Endodermal cell (in vitro differentiated cells): ENCODE data around the gene TP73. TPM values are rescaled to one million over a fixed set of nuclear protein-coding genes. Genes with fewer than 3 reads are reported as not detected.

ENCODE experiments used
- DNase-seq: peaks from one replicate; pipeline ENCODE4 v3.0.0-alpha.2; 2017
- H3K27ac ChIP-seq: 2 replicates; pipeline ENCODE4 v1.5.1; 2013; ENCODE audit warnings: mild to moderate bottlenecking, low read depth, low read length, moderate library complexity
- H3K27me3 ChIP-seq: 2 replicates; pipeline ENCODE4 v1.6.1; 2013; ENCODE audit warnings: mild to moderate bottlenecking, low read length, moderate library complexity; ENCODE audit not compliant: insufficient read depth, control insufficient read depth, poor library complexity, severe bottlenecking
- H3K36me3 ChIP-seq: 2 replicates; pipeline ENCODE4 v1.7.0; 2013; ENCODE audit warnings: mild to moderate bottlenecking, low read length, moderate library complexity; ENCODE audit not compliant: control insufficient read depth, insufficient read depth
- H3K4me1 ChIP-seq: one replicate; pipeline ENCODE4 v1.7.0; 2013; ENCODE audit warnings: low read length; ENCODE audit not compliant: control insufficient read depth, insufficient read depth
- H3K4me3 ChIP-seq: 2 replicates; pipeline ENCODE4 v1.5.1; 2013; ENCODE audit warnings: mild to moderate bottlenecking, low read length, moderate library complexity
- H3K9ac ChIP-seq: 2 replicates; pipeline ENCODE4 v1.6.1; 2013; ENCODE audit warnings: mild to moderate bottlenecking, low read length, moderate library complexity; ENCODE audit not compliant: poor library complexity, severe bottlenecking; ENCODE audit errors: extremely low read depth
- H3K9me3 ChIP-seq: 2 replicates; pipeline ENCODE4 v1.6.1; 2013; ENCODE audit warnings: mild to moderate bottlenecking, low read length, moderate library complexity; ENCODE audit not compliant: control insufficient read depth
- H3K27ac Mint-ChIP-seq: 2 replicates; pipeline ENCODE4 v1.8.0; 2020; ENCODE audit warnings: mixed read lengths
- H3K27me3 Mint-ChIP-seq: 2 replicates; pipeline ENCODE4 v1.8.0; 2021; ENCODE audit warnings: mild to moderate bottlenecking, mixed read lengths; ENCODE audit not compliant: insufficient read depth
- H3K36me3 Mint-ChIP-seq: 2 replicates; pipeline ENCODE4 v1.8.0; 2020; ENCODE audit warnings: low read depth, mixed read lengths
- H3K4me1 Mint-ChIP-seq: 2 replicates; pipeline ENCODE4 v1.8.0; 2020; ENCODE audit warnings: mixed read lengths
- H3K4me3 Mint-ChIP-seq: 2 replicates; pipeline ENCODE4 v1.8.0; 2020; ENCODE audit warnings: mild to moderate bottlenecking, moderate library complexity, mixed read lengths
- H3K9me3 Mint-ChIP-seq: 2 replicates; pipeline ENCODE4 v1.8.0; 2020; ENCODE audit warnings: mild to moderate bottlenecking, mixed read lengths
- CTCF ChIP-seq: fragments of 200-600 bp; sonication (generic); conservative IDR thresholded peaks from 2 replicates; pipeline ENCODE4 v1.5.0; 2021; ENCODE audit warnings: antibody characterized with exemption, mild to moderate bottlenecking
- WGBS, 2 experiments: methylation state at CpG; one replicate each; pipeline versions ENCODE4 v1.1.5 to v1.1.7; 2013; ENCODE audit warnings: missing lambda C conversion rate in 2 of 2, mixed read lengths in 1 of 2; ENCODE audit not compliant: insufficient coverage in 1 of 2, insufficient read length in 1 of 2; 5-methylcytosine and 5-hydroxymethylcytosine counted together
- total RNA-seq, 2 donors: library from RNA; stranded (reverse); fragmentation: NEBNext Ultra II Directional in 1 of 2; extraction: Animal tissue kit (Norgen Biotek cat#: 25700) in 1 of 2; gene quantifications; 2 replicates in 1 of 2; 3 replicates in 1 of 2; pipeline ENCODE4 v1.2.1, GENCODE V29; 2021

The TP73 gene
- total RNA-seq, 2 donors from 2014 or later = 3.4 to 3.5 TPM

GRCh38 chr1:3604468-3604974 lies 47.8 kb upstream of the TP73 start:
- no peak for DNase-seq
- Histone ChIP-seq H3K9me3 (no peaks in the 10 kb centered on the region), H3K4me3 (no peak overlapping the region), H3K36me3 (no peaks in the 10 kb centered on the region), H3K27ac (no peak overlapping the region), H3K27me3 (no peaks in the 10 kb centered on the region), H3K4me1 (no peaks in the 10 kb centered on the region), H3K9ac (no peak overlapping the region)
- H3K27me3 Mint-ChIP-seq = no peaks in the 10 kb centered on the region
- H3K9me3 Mint-ChIP-seq = no peaks in the 10 kb centered on the region
- no peak overlapping the region for H3K4me3 Mint-ChIP-seq
- H3K4me1 Mint-ChIP-seq = peaks cover 4% of the 10 kb centered on the region
- H3K27ac Mint-ChIP-seq = no peak overlapping the region
- no peak for TF ChIP-seq CTCF
- H3K36me3 Mint-ChIP-seq = peaks cover 2% of the 10 kb centered on the region
- 90 to 92% methylated on average over 5 to 8 of the region's 8 CpGs for WGBS, 2 experiments

GRCh38 chr1:3604997-3605823 lies 47.1 kb upstream of the TP73 start:
- peaks cover 2% of the 10 kb centered on the region for H3K36me3 Mint-ChIP-seq
- DNase-seq = no peak
- H3K4me1 ChIP-seq = peaks cover 3% of the 10 kb centered on the region
- H3K36me3 ChIP-seq = no peaks in the 10 kb centered on the region
- no peaks in the 10 kb centered on the region for H3K9me3 ChIP-seq
- H3K9me3 Mint-ChIP-seq = no peaks in the 10 kb centered on the region
- 88 to 91% methylated on average over 6 to 7 of the region's 7 CpGs for WGBS, 2 experiments
- H3K4me3 Mint-ChIP-seq = no peak overlapping the region
- H3K27me3 ChIP-seq = no peaks in the 10 kb centered on the region
- no peaks in the 10 kb centered on the region for H3K27me3 Mint-ChIP-seq
- H3K27ac Mint-ChIP-seq = no peak overlapping the region
- no peak overlapping the region for H3K4me3 ChIP-seq
- H3K4me1 Mint-ChIP-seq = peaks cover 4% of the 10 kb centered on the region
- H3K27ac ChIP-seq = no peak overlapping the region
- no peak overlapping the region for H3K9ac ChIP-seq
- no peak for TF ChIP-seq CTCF

- no peaks in the 10 kb centered on the region for H3K27me3 ChIP-seq
- no peak for DNase-seq
- H3K27ac ChIP-seq = no peak overlapping the region
- H3K36me3 ChIP-seq = no peaks in the 10 kb centered on the region
- H3K4me1 ChIP-seq = peaks cover 6% of the 10 kb centered on the region
- TF ChIP-seq CTCF = no peak
- H3K9me3 ChIP-seq = no peaks in the 10 kb centered on the region
- no peak overlapping the region for H3K27ac Mint-ChIP-seq
- no peaks in the 10 kb centered on the region for H3K36me3 Mint-ChIP-seq
- H3K4me3 ChIP-seq = no peak overlapping the region
- no peaks in the 10 kb centered on the region for H3K9me3 Mint-ChIP-seq
- peaks cover 9% of the 10 kb centered on the region for H3K4me1 Mint-ChIP-seq
- peaks cover 6% of the 10 kb centered on the region for H3K27me3 Mint-ChIP-seq
- no peak overlapping the region for H3K4me3 Mint-ChIP-seq
- WGBS, 2 experiments = 89 to 98% methylated on average over 8 to 23 of the region's 23 CpGs
- no peak overlapping the region for H3K9ac ChIP-seq
Measured at GRCh38 chr1:3606779-3607702, 45.3 kb upstream of the TP73 start.
